ENCODE results near the gene GLCE.

GLCE gene

DNA sequence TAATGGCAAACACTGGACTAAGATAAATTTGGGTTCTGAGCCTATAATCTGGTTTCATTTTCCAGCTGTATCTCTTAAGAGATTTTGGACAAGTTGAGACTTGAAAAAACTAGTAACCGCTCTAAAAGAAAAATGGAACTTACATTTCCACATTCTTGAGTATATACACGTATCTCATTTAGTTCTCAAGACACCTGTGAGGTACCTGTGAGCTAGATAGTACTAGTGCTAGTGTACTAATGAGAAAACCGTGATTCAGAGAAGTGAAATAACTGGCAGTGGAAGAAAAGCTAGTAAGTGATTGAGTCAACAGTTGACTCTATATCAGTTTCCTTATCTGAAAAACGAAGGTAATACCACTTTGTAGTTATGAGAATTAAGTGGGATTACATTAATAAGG is 76.1 kb downstream of the GLCE start:
- no peak for DNase-seq (ENCODE audit: extremely low read depth, low read depth)
- TF ChIP-seq, protein P1, sequence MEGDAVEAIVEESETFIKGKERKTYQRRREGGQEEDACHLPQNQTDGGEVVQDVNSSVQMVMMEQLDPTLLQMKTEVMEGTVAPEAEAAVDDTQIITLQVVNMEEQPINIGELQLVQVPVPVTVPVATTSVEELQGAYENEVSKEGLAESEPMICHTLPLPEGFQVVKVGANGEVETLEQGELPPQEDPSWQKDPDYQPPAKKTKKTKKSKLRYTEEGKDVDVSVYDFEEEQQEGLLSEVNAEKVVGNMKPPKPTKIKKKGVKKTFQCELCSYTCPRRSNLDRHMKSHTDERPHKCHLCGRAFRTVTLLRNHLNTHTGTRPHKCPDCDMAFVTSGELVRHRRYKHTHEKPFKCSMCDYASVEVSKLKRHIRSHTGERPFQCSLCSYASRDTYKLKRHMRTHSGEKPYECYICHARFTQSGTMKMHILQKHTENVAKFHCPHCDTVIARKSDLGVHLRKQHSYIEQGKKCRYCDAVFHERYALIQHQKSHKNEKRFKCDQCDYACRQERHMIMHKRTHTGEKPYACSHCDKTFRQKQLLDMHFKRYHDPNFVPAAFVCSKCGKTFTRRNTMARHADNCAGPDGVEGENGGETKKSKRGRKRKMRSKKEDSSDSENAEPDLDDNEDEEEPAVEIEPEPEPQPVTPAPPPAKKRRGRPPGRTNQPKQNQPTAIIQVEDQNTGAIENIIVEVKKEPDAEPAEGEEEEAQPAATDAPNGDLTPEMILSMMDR (IDR thresholded peaks at IDR 0.05; ENCODE audit: low read depth, low read length), result no peak

DNA sequence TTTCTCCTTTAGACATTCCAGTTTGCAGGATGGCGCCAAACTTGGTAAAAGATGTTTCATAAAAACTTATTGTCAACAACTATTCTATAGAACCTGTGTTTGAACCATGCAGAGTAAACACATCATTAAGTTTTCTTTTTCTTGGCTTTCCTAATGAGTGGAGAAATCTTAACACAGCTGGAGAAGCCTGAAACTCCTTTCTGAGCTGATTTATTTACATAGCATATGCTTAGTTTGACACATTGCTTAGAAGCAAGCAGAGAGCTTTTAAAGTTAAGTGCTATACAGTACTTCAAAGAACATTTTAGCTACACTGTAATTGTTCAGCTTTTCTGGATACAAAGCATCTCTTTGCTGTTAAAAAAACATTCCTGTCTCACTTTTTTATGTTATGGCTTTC is 77.3 kb downstream of the GLCE start:
- DNase-seq (ENCODE audit: extremely low read depth, low read depth), result no peak

DNA sequence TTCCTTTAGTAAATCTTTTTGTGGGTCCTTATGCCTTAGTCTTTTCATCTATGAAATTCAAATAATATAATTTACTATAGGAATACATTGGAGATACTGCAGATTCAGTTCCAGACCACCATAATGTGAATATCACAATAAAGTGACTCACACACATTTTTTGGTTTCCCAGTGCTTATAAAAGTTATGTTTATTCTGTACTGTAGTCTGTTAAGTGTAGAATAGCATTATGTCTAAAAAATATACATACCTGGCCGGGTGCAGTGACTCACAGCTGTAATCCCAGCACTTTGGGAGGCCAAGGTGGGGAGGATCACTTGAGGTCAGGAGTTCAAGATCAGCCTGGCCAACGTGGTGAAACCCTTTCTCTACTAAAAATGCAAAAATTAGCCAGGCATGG is 84.4 kb downstream of the GLCE start:
- no peak for DNase-seq (ENCODE audit: extremely low read depth, low read depth)

More for the DNA sequence above, 77.3 kb downstream of the GLCE start:
- TF ChIP-seq, protein P1 (IDR thresholded peaks at IDR 0.05; ENCODE audit: low read depth, low read length), result no peak

DNA sequence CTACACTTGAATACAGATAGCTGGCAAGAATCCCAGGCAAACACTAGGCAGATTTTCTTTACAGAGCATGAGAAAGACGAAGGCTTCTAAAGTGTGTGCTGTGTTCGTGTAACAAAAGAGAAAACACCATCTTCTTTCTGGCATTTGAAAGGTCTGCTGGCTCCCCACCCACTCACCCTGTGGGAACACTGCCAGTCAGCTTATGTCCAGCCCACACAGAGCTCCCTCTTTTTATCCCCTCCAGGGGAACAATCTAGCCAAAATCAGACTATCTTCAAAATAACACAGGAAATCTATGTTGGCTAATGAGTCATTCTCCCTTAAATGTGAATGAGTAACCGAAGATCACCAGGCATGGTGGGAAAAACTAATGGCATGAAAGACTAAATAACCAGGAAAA is 92.7 kb downstream of the GLCE start:
- peak; percentile 28 for DNase-seq (ENCODE audit: extremely low read depth, low read depth)
- TF ChIP-seq, protein P1 (IDR thresholded peaks at IDR 0.05; ENCODE audit: low read depth, low read length), result no peak

More for the DNA sequence above, 84.4 kb downstream of the GLCE start:
- TF ChIP-seq, protein P1 (IDR thresholded peaks at IDR 0.05; ENCODE audit: low read depth, low read length), result no peak

DNA sequence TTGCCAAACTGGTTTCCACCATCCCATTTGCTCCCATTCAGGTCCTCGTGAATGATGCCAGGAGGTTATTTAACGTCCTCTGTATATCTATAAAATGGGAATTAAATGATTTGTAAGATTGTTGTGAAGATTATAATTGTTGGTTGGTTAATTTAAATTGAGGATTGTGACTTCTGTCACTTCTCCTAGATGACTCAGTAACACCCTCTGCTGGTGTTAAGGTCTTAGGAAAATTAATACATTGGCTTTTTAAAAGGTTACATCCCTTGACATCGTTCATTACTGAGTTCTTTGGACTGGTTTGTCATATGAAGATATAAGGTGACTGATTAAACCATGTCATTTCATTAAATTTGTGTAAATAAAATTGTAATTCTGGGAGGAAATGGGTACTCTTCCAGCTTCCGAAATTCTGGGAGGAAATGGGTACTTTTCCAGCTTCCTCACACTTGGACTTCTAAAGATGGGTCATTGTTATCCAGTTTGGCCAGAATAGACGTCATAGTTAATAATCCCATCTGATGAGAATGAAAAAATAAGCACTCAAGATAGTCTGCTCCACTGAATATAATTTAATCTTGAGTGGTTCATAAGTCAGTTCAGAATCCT is 105.0 kb downstream of the GLCE start:
- TF ChIP-seq, protein P1 (IDR thresholded peaks at IDR 0.05; ENCODE audit: low read depth, low read length), result peak; percentile 34
- peak; percentile 7 for DNase-seq (ENCODE audit: extremely low read depth, low read depth)

DNA sequence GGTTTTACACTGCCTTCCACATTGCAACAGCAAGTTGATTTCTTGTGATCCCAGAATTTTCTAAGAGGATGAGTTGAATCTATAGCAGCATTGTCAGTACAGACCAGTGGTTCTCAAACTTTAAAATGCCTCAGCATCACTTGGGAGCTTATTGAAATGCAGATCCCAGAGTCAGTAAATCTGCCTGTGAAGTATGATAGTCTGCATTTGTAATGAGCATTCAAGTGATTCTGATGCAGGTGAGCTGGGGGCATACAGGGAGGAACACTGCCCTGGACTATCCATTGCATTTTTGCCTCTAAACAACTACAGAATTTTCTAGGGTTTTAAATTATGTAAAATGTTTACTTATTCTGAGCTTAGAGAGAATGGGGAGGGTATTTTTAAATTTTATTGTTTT is 110.8 kb downstream of the GLCE start:
- TF ChIP-seq, protein P1 (IDR thresholded peaks at IDR 0.05; ENCODE audit: low read depth, low read length), result no peak
- DNase-seq (ENCODE audit: extremely low read depth, low read depth), result no peak

DNA sequence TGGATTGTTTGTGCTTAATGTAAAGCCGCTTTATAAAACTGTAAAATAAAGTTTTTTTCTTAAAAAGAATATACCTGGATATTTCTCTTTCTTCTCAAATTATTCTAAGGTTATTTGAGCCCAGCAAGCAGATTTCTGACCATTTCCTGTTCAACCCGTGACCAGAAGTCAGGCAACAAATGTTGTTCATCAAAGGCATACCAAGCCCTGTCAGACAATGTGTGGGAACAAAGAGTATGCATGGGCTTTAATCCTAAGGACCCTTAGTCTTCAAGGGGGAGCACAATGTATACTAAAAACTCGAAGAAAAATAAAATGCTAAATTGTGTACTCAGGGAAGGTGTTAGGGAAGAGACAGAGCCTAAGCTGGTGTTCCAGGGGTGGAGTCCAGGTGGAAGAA is 111.7 kb downstream of the GLCE start:
- TF ChIP-seq, protein P1 (IDR thresholded peaks at IDR 0.05; ENCODE audit: low read depth, low read length), result no peak
- DNase-seq (ENCODE audit: extremely low read depth, low read depth), result no peak

Data from AG09319 (cell line).